Measurements from ENCODE around the gene GPR146.

GPR146 gene

DNA sequence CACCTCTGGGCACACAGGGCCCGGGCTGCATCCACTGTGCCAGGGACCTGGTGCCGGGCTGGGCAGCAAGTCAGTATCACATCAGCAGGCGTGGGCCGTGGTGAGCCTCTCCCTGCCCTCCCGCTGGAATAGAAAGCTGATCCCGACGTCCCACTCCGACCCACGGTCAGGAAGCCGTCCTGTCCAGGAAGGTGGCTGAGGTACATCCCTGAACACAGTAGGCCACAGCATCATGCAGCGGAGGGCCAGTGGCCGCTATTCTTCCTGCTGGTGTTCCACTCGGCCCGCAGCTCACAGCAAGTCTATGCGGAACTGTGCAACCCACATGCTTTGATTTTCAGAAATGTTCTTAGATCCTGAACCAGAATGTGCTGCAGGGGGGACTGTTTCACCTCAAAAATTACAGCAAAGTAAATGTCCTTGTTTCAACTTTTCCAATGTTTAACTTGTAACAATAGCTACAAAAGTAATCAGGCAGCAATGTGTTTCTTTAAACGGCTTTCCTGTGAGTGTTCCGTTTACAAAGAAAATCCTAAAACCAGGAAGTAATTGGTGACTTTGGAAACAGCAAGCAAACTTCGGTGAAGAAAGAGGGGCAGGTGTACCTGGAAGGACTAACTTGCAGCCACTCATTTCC lies 676 bp upstream of the GPR146 start:
- Histone ChIP-seq H3K36me3 (ENCODE audit: control insufficient read depth, insufficient read depth, low read length) (no peaks in the 10 kb centered on the region), H2BK120ac (ENCODE audit: low read depth, low read length) (no peak overlapping the region), H3K79me2 (ENCODE audit: control insufficient read depth, insufficient read depth, low read length) (no peaks in the 10 kb centered on the region), H3K27ac (ENCODE audit: low read depth, low read length) (peak overlapping the region; percentile 88), H4K8ac (ENCODE audit: low read depth, low read length) (no peak overlapping the region), H3K9ac (ENCODE audit: low read length) (peak overlapping the region; percentile 65), H2BK15ac (replicated peaks; ENCODE audit: low read depth) (no peak overlapping the region), H3K4me1 (ENCODE audit: control insufficient read depth, low read depth, low read length) (peaks cover 2% of the 10 kb centered on the region), H3K4ac (ENCODE audit: low read depth, low read length) (no peak overlapping the region), H3K23ac (ENCODE audit: low read length) (peak overlapping the region; percentile 81), H3K27me3 (ENCODE audit: insufficient read depth, low read length, poor library complexity) (no peaks in the 10 kb centered on the region), H3K18ac (ENCODE audit: low read length) (no peak overlapping the region), H3K56ac (ENCODE audit: low read length) (peak overlapping the region; percentile 83), H2BK5ac (ENCODE audit: low read length) (peak overlapping the region; percentile 13), H4K5ac (ENCODE audit: low read length) (no peak overlapping the region), H3K79me1 (ENCODE audit: low read length) (peaks cover 6% of the 10 kb centered on the region), H2AK5ac (ENCODE audit: low read length) (peak overlapping the region; percentile 19), H3K4me3 (ENCODE audit: low read length) (no peak overlapping the region), H3K4me2 (ENCODE audit: low read length) (peak overlapping the region; percentile 66)
- no CpG with 5 or more reads among the region's 18 CpGs for WGBS (ENCODE audit: extremely low coverage, insufficient coverage, low lambda C conversion rate)
- DNase-seq: no peak

DNA sequence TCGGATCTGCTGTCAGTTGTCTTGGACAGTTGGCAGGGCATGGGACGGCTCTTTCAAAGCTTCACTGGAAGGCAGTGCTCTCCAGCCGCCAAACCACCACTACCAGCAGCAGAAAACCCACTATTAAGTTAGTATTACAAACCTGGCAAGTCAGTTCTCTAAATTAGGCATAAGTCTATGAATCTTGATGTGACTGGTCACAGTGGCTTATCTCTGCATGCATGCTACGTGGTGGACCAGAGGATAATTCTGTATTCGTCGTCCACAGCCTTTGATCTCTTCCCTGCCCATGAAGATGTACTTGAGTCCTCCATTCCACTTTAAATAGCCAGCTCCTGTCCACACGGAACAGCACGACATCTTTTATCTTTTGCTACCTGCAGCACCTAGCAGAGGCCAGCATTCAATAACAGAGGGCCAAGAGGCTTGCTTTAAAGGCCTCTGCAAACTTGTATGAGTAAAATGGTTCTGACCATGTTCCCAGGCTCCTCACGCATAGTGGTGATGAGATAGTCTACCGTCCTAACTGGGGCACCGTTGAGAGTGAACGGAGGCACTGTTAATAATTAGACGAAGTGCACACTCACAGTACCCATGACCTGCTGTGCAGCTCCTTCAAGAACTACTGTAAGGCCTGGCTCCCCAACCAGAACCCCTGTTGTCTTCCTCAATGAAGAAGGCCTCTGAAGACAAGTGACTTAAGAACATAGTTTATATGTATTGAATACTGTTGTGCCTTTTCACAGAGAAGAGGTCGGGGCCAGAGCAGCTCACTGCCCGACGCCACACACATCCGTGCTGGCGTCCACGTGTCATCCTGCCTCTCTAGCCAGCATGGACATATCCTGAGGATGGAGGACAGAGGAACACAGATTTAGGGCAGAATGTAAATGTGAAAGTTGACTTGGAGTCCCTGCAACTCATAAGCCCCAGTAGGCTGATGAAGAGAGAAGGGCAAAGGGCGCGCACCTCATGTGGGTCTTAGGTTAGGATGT lies 1.0 kb downstream of the GPR146 start:
- H2AK5ac ChIP-seq (ENCODE audit: low read length): no peak overlapping the region
- peaks cover 2% of the 10 kb centered on the region for H3K4me1 ChIP-seq (ENCODE audit: control insufficient read depth, low read depth, low read length)
- peaks cover 6% of the 10 kb centered on the region for H3K79me1 ChIP-seq (ENCODE audit: low read length)
- no peak overlapping the region for H3K56ac ChIP-seq (ENCODE audit: low read length)
- no peak overlapping the region for H2BK120ac ChIP-seq (ENCODE audit: low read depth, low read length)
- H3K9ac ChIP-seq (ENCODE audit: low read length): peak overlapping the region; percentile 73
- no peak overlapping the region for H3K4me2 ChIP-seq (ENCODE audit: low read length)
- no peak overlapping the region for H2BK15ac ChIP-seq (replicated peaks; ENCODE audit: low read depth)
- no peak overlapping the region for H4K5ac ChIP-seq (ENCODE audit: low read length)
- H3K23ac ChIP-seq (ENCODE audit: low read length): no peak overlapping the region
- no peak overlapping the region for H4K8ac ChIP-seq (ENCODE audit: low read depth, low read length)
- no peak overlapping the region for H2BK5ac ChIP-seq (ENCODE audit: low read length)
- H3K79me2 ChIP-seq (ENCODE audit: control insufficient read depth, insufficient read depth, low read length): no peaks in the 10 kb centered on the region
- no peak for DNase-seq
- WGBS (ENCODE audit: extremely low coverage, insufficient coverage, low lambda C conversion rate): no CpG with 5 or more reads among the region's 21 CpGs
- H3K27me3 ChIP-seq (ENCODE audit: insufficient read depth, low read length, poor library complexity): no peaks in the 10 kb centered on the region
- no peak overlapping the region for H3K27ac ChIP-seq (ENCODE audit: low read depth, low read length)
- H3K18ac ChIP-seq (ENCODE audit: low read length): no peak overlapping the region
- H3K4ac ChIP-seq (ENCODE audit: low read depth, low read length): no peak overlapping the region
- no peak overlapping the region for H3K4me3 ChIP-seq (ENCODE audit: low read length)
- H3K36me3 ChIP-seq (ENCODE audit: control insufficient read depth, insufficient read depth, low read length): no peaks in the 10 kb centered on the region

DNA sequence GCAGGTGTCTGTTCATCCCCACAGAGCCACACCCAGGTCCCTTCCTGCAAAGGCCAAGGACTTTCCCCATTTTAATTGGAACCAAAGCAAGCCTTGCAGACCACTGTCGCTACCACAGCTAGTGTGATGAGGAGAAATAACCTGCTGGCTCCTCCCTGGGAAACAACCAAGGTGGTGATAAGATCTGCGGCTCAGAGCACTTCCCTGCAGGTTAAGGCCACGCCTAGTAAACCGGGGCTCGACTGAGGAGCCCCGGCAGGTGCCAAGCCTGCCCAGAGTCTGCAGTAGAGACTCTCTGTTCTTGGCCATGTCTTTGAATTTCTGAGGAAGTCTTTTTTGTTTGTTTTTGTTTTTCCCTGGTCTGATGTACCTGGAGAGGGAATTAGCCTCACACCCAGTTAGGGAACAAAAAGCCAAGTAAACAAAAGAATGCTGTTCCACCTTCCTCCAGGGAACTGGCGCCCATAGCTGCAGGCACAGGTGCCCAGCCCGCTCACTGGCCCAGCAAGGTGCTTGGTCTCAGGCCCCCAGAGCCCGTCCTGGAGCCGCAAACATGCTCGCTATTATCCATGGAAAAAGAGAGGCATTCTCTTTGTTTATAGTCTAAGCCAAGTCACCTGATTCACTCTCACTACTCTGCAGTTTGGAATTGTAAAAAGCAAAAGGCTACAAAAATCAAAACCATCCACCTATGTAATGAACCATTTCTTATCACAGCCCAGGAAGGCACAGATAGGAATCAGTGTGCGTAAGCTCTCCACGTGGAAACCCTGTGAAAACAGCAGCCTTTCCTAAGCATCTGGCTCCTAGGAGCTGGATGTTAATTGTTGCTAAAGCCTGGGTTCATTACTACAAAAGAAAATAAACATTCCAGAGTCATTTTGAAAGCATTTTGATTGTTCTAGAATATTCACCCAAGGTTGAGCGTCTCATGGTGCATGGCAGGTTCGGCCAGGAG lies 2.7 kb downstream of the GPR146 start:
- H3K4me1 ChIP-seq (ENCODE audit: control insufficient read depth, low read depth, low read length): peaks cover 2% of the 10 kb centered on the region
- H3K79me1 ChIP-seq (ENCODE audit: low read length): peaks cover 6% of the 10 kb centered on the region
- H3K36me3 ChIP-seq (ENCODE audit: control insufficient read depth, insufficient read depth, low read length): no peaks in the 10 kb centered on the region
- no peak overlapping the region for H2BK120ac ChIP-seq (ENCODE audit: low read depth, low read length)
- H3K23ac ChIP-seq (ENCODE audit: low read length): no peak overlapping the region
- no peak overlapping the region for H2BK15ac ChIP-seq (replicated peaks; ENCODE audit: low read depth)
- H2AK5ac ChIP-seq (ENCODE audit: low read length): no peak overlapping the region
- H3K18ac ChIP-seq (ENCODE audit: low read length): no peak overlapping the region
- H3K56ac ChIP-seq (ENCODE audit: low read length): no peak overlapping the region
- no peak overlapping the region for H3K4me2 ChIP-seq (ENCODE audit: low read length)
- no peaks in the 10 kb centered on the region for H3K27me3 ChIP-seq (ENCODE audit: insufficient read depth, low read length, poor library complexity)
- no peak overlapping the region for H2BK5ac ChIP-seq (ENCODE audit: low read length)
- no peak overlapping the region for H3K4ac ChIP-seq (ENCODE audit: low read depth, low read length)
- H4K5ac ChIP-seq (ENCODE audit: low read length): no peak overlapping the region
- H3K79me2 ChIP-seq (ENCODE audit: control insufficient read depth, insufficient read depth, low read length): no peaks in the 10 kb centered on the region
- H3K4me3 ChIP-seq (ENCODE audit: low read length): no peak overlapping the region
- H3K27ac ChIP-seq (ENCODE audit: low read depth, low read length): no peak overlapping the region
- WGBS (ENCODE audit: extremely low coverage, insufficient coverage, low lambda C conversion rate): no CpG with 5 or more reads among the region's 15 CpGs
- no peak overlapping the region for H4K8ac ChIP-seq (ENCODE audit: low read depth, low read length)
- no peak for DNase-seq
- H3K9ac ChIP-seq (ENCODE audit: low read length): no peak overlapping the region

DNA sequence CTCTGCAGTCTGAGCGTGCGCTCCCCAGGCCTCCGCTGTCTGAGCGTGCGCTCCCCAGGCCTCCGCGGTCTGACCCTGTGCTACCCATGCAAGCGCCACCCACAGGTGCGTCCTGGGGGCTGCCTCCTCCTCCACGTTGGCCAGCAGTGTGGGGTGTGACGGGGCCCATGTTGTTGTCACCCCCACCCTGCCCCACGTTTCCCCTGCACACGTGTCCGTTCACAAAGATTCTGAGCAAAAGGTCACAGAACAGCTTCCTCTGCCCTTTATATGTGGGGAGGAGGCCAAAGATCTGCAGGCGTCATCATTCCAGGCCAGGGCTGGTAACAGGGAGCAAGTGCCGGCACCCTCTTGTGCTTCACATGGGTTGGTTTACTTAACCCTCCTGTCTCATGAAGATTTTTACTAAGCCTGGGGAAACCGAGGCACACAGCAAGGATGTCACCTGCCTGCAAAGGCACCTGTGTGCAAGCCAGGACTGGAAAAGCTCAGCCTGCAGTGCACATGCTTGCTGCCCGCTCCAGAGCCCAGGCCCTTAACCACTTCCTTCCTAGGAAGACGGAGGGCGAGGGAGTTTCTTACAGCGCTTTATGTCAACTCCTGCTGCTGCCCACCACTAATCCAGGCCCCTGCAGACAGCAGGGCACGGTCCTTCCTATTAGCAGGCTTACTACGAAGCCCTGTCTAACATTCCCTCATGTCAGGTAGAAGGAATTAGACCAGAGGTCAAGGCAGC lies 4.8 kb downstream of the GPR146 start:
- Histone ChIP-seq H3K4ac (ENCODE audit: low read depth, low read length) (no peak overlapping the region), H4K5ac (ENCODE audit: low read length) (no peak overlapping the region), H3K56ac (ENCODE audit: low read length) (no peak overlapping the region), H2BK5ac (ENCODE audit: low read length) (no peak overlapping the region), H3K18ac (ENCODE audit: low read length) (no peak overlapping the region), H3K23ac (ENCODE audit: low read length) (no peak overlapping the region), H3K9ac (ENCODE audit: low read length) (no peak overlapping the region), H3K4me2 (ENCODE audit: low read length) (no peak overlapping the region), H3K27me3 (ENCODE audit: insufficient read depth, low read length, poor library complexity) (no peaks in the 10 kb centered on the region), H3K4me3 (ENCODE audit: low read length) (no peak overlapping the region), H3K27ac (ENCODE audit: low read depth, low read length) (no peak overlapping the region), H4K8ac (ENCODE audit: low read depth, low read length) (no peak overlapping the region), H2BK120ac (ENCODE audit: low read depth, low read length) (no peak overlapping the region), H3K4me1 (ENCODE audit: control insufficient read depth, low read depth, low read length) (peaks cover 5% of the 10 kb centered on the region), H3K79me1 (ENCODE audit: low read length) (peaks cover 2% of the 10 kb centered on the region), H3K79me2 (ENCODE audit: control insufficient read depth, insufficient read depth, low read length) (no peaks in the 10 kb centered on the region), H3K36me3 (ENCODE audit: control insufficient read depth, insufficient read depth, low read length) (no peaks in the 10 kb centered on the region), H2BK15ac (replicated peaks; ENCODE audit: low read depth) (no peak overlapping the region), H2AK5ac (ENCODE audit: low read length) (no peak overlapping the region)
- no peak for DNase-seq
- no CpG with 5 or more reads among the region's 23 CpGs for WGBS (ENCODE audit: extremely low coverage, insufficient coverage, low lambda C conversion rate)

DNA sequence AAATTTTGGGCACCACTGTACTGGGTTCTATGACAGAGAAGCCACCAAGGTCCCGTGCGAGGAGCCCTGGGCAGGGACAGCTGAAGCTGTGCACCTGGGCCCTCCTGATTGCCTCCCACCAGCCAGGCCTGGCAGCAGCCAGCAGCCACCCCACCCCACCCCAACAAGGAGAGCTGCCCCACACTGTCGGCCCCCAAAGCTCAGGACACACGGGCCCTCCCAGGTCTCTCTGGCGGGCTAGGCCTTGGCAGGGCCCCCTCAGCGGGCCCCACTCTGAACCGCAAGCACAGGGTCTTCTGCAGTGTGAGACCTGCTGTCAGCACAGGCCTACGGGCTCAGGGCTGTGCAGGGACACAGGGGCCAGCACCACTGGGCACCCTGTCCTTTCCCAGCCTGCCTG lies 5.5 kb downstream of the GPR146 start:
- no peak overlapping the region for H2BK5ac ChIP-seq (ENCODE audit: low read length)
- no peak overlapping the region for H3K4me3 ChIP-seq (ENCODE audit: low read length)
- no peak overlapping the region for H3K23ac ChIP-seq (ENCODE audit: low read length)
- H3K36me3 ChIP-seq (ENCODE audit: control insufficient read depth, insufficient read depth, low read length): no peaks in the 10 kb centered on the region
- H3K27me3 ChIP-seq (ENCODE audit: insufficient read depth, low read length, poor library complexity): no peaks in the 10 kb centered on the region
- no peak overlapping the region for H2BK15ac ChIP-seq (replicated peaks; ENCODE audit: low read depth)
- no peak overlapping the region for H3K56ac ChIP-seq (ENCODE audit: low read length)
- no peak overlapping the region for H3K18ac ChIP-seq (ENCODE audit: low read length)
- H2BK120ac ChIP-seq (ENCODE audit: low read depth, low read length): no peak overlapping the region
- H3K27ac ChIP-seq (ENCODE audit: low read depth, low read length): no peak overlapping the region
- H2AK5ac ChIP-seq (ENCODE audit: low read length): no peak overlapping the region
- peaks cover 5% of the 10 kb centered on the region for H3K4me1 ChIP-seq (ENCODE audit: control insufficient read depth, low read depth, low read length)
- no peak overlapping the region for H4K5ac ChIP-seq (ENCODE audit: low read length)
- no CpG with 5 or more reads among the region's 8 CpGs for WGBS (ENCODE audit: extremely low coverage, insufficient coverage, low lambda C conversion rate)
- no peak overlapping the region for H3K9ac ChIP-seq (ENCODE audit: low read length)
- no peak for DNase-seq
- H3K4ac ChIP-seq (ENCODE audit: low read depth, low read length): no peak overlapping the region
- H3K79me2 ChIP-seq (ENCODE audit: control insufficient read depth, insufficient read depth, low read length): no peaks in the 10 kb centered on the region
- H4K8ac ChIP-seq (ENCODE audit: low read depth, low read length): no peak overlapping the region
- no peak overlapping the region for H3K4me2 ChIP-seq (ENCODE audit: low read length)
- H3K79me1 ChIP-seq (ENCODE audit: low read length): peaks cover 2% of the 10 kb centered on the region
